OCI-LY7 (cell line): ENCODE results near the gene VWDE. TPM values are rescaled to one million over a fixed set of nuclear protein-coding genes. Genes with fewer than 3 reads are reported as not detected.

Source experiments
- BruUV-seq: library from RNA; stranded (reverse); fragments of 400-500 nt; replicated peaks from 2 replicates; lab custom pipeline; 2021; lab: Mats Ljungman, UMichigan
- CTCF ChIA-PET: fragments of 300-600 bp; sonication (Branson Sonifier 250); formaldehyde crosslinking; loops from one replicate; lab custom pipeline; 2022; ENCODE audit warnings: antibody characterized with exemption; ENCODE audit not compliant: unreplicated experiment; lab: Charles Lee
- POLR2A ChIA-PET: fragments of 300-600 bp; sonication (Branson Sonifier 250); formaldehyde crosslinking; loops from one replicate; lab custom pipeline; 2022; ENCODE audit warnings: antibody characterized with exemption; lab: Charles Lee
- DNase-seq: peaks from one replicate; pipeline ENCODE4 v3.0.0-alpha.2; 2015; ENCODE audit warnings: low spot score
- H2AFZ ChIP-seq: fragments of 200-600 bp; sonication (generic), shearing (Covaris generic); 2 replicates; pipeline ENCODE4 v1.6.1; 2014; ENCODE audit warnings: mild to moderate bottlenecking, antibody characterized with exemption, low read length, moderate library complexity
- H3K27ac ChIP-seq: fragments of 200-600 bp; sonication (generic); 2 replicates; pipeline ENCODE4 v1.5.1; 2014; ENCODE audit warnings: mixed run types, low read depth, mild to moderate bottlenecking, moderate library complexity, low read length, inconsistent platforms; ENCODE audit not compliant: poor library complexity, severe bottlenecking
- H3K36me3 ChIP-seq: fragments of 200-600 bp; sonication (generic); 2 replicates; pipeline ENCODE4 v1.6.1; 2014; ENCODE audit warnings: mild to moderate bottlenecking, antibody characterized with exemption, low read length, moderate library complexity, mixed read lengths; ENCODE audit not compliant: insufficient read depth
- H3K4me1 ChIP-seq: fragments of 200-600 bp; sonication (generic); 2 replicates; pipeline ENCODE4 v1.5.1; 2014; ENCODE audit warnings: mild to moderate bottlenecking, low read length; ENCODE audit not compliant: insufficient read depth, poor library complexity, severe bottlenecking
- H3K4me2 ChIP-seq: fragments of 200-600 bp; sonication (generic); 2 replicates; pipeline ENCODE4 v1.6.1; 2014; ENCODE audit warnings: mild to moderate bottlenecking, low read length
- H3K4me3 ChIP-seq: fragments of 200-600 bp; sonication (generic); 2 replicates; pipeline ENCODE4 v1.5.1; 2014; ENCODE audit warnings: mild to moderate bottlenecking, low read depth, low read length; ENCODE audit not compliant: poor library complexity, severe bottlenecking
- H3K79me2 ChIP-seq: fragments of 200-600 bp; sonication (generic); 2 replicates; pipeline ENCODE4 v1.6.1; 2016; ENCODE audit warnings: low read depth, mild to moderate bottlenecking, low read length, moderate library complexity, mixed read lengths; ENCODE audit not compliant: insufficient read depth
- H3K9me2 ChIP-seq: fragments of 200-600 bp; sonication (generic); 2 replicates; pipeline ENCODE4 v1.6.1; 2016; ENCODE audit warnings: mild to moderate bottlenecking, low read length, mixed read lengths; ENCODE audit not compliant: insufficient read depth
- H3K9me3 ChIP-seq: fragments of 200-600 bp; sonication (generic); 2 replicates; pipeline ENCODE4 v1.6.1; 2014; ENCODE audit warnings: mild to moderate bottlenecking, mixed run types, low read length, mixed read lengths
- H4K20me1 ChIP-seq: fragments of 200-600 bp; sonication (generic); 2 replicates; pipeline ENCODE4 v1.6.1; 2014; ENCODE audit warnings: mild to moderate bottlenecking, antibody characterized with exemption, low read length, moderate library complexity, mixed read lengths; ENCODE audit not compliant: insufficient read depth
- EZH2phosphoT487 ChIP-seq: fragments of 200-600 bp; sonication (generic); IDR thresholded peaks from 2 replicates; pipeline ENCODE4 v1.6.1; 2018; ENCODE audit warnings: low read depth, borderline replicate concordance, mild to moderate bottlenecking, mixed run types, antibody characterized with exemption, low read length, moderate library complexity, mixed read lengths
- intact Hi-C: fragments of 100-400 bp; cut with micrococcal nuclease; formaldehyde crosslinking; loops from one replicate; pipeline ENCODE4 v1.10.0; 2022; ENCODE audit not compliant: unreplicated experiment
- total RNA-seq, 2 experiments: library from RNA; depleted of rRNA in 1 of 2; stranded (reverse); fragments of >200 nt in 1 of 2; shearing (Covaris generic) in 1 of 2; gene quantifications; 2 replicates each; pipeline ENCODE4 v1.2.3, GENCODE V29; 2014 to 2022
- TF ChIP-seq, protein P1 (sequence below): fragments of 200-600 bp; sonication (generic); conservative IDR thresholded peaks from 2 replicates; pipeline ENCODE4 v1.5.1; 2014; ENCODE audit warnings: mild to moderate bottlenecking, antibody characterized with exemption, low read length, moderate library complexity, mixed read lengths

VWDE gene
- total RNA-seq, 2 experiments from 2014 or later: not detected

DNA sequence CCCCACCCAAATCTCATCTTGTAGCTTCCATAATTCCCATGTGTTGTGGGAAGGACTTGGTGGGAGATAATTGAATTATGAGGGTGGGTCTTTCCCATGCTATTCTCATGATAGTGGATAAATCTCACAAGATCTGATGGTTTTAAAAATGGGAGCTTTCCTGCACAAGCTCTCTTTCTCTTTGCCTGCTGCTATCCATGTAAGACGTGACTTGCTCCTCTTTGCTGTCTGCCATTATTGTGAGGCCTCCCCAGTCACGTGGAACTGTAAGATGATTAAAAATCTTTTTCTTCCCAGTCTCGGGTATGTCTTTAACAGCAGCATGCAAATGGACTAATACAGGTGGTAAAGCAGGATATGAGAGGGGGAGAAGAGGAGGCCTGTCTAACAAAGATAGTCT, 104.3 kb downstream of the VWDE start:
- DNase-seq: no peak
- no peak overlapping the region for H3K4me3 ChIP-seq
- no TSS peak for BruUV-seq
- no peak overlapping the region for H3K27ac ChIP-seq
- CTCF ChIA-PET: no interaction called here
- POLR2A ChIA-PET: no interaction called here
- no peaks in the 10 kb centered on the region for H3K36me3 ChIP-seq
- no peaks in the 10 kb centered on the region for H3K9me2 ChIP-seq
- no peak overlapping the region for H3K4me2 ChIP-seq
- no peaks in the 10 kb centered on the region for H4K20me1 ChIP-seq
- no peaks in the 10 kb centered on the region for H3K79me2 ChIP-seq
- intact Hi-C loops: no loop called here
- TF ChIP-seq, protein P1, sequence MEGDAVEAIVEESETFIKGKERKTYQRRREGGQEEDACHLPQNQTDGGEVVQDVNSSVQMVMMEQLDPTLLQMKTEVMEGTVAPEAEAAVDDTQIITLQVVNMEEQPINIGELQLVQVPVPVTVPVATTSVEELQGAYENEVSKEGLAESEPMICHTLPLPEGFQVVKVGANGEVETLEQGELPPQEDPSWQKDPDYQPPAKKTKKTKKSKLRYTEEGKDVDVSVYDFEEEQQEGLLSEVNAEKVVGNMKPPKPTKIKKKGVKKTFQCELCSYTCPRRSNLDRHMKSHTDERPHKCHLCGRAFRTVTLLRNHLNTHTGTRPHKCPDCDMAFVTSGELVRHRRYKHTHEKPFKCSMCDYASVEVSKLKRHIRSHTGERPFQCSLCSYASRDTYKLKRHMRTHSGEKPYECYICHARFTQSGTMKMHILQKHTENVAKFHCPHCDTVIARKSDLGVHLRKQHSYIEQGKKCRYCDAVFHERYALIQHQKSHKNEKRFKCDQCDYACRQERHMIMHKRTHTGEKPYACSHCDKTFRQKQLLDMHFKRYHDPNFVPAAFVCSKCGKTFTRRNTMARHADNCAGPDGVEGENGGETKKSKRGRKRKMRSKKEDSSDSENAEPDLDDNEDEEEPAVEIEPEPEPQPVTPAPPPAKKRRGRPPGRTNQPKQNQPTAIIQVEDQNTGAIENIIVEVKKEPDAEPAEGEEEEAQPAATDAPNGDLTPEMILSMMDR: no peak
- TF ChIP-seq EZH2phosphoT487: no peak
- H3K9me3 ChIP-seq: no peaks in the 10 kb centered on the region
- H2AFZ ChIP-seq: no peak overlapping the region
- no peaks in the 10 kb centered on the region for H3K4me1 ChIP-seq

DNA sequence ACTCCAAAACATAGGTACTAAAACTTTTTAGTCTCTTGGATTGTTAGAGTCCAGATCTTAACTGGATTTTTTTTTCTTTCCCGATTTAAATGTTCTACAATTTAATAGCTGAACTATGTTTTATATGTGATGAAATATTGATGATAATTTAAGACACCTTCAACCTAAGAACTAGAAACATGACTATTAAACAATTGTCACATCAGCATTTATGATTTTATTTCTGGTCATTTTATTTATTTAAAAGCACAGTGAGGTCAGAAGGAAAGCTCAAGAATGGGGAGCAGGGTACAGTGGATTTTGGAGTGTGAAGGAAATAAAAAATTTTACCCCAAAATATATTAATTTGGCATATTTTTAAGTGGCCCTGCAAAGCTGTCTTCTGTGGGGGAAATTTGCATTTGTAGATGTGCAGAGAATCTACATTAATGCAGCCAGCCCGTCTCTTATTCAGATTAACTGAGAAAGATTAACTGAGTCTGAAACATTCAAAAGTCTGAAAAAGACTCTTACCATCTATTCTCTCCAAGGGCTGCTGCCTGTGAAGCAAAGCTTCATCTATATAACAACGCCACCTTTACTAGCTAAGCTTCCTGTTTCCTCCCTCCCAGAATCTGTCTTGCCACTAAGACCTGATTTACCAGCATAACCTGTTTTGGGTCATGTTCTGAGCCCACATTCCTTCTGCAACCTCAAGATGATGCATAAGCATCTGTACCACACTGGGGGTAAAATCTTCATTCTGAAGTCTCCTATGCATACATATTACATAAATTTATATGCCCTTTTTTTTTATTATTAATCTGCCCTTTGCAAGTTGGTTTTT, 106.2 kb downstream of the VWDE start:
- POLR2A ChIA-PET: interaction anchor here (0.5 to 1.3 kb wide), 5 partner anchors 9 to 486 kb away, joined by 3 to 4 read pairs (median 4); no protein-coding TSS in a partner anchor
- Histone ChIP-seq H3K79me2 (no peaks in the 10 kb centered on the region), H2AFZ (no peak overlapping the region), H3K4me2 (no peak overlapping the region), H3K9me2 (no peaks in the 10 kb centered on the region), H3K4me3 (no peak overlapping the region), H3K9me3 (no peaks in the 10 kb centered on the region), H3K36me3 (no peaks in the 10 kb centered on the region), H3K4me1 (no peaks in the 10 kb centered on the region), H4K20me1 (no peaks in the 10 kb centered on the region), H3K27ac (no peak overlapping the region)
- BruUV-seq: no TSS peak
- DNase-seq: no peak
- CTCF ChIA-PET: no interaction called here
- intact Hi-C loops: no loop called here
- TF ChIP-seq, protein P1: no peak
- no peak for TF ChIP-seq EZH2phosphoT487

DNA sequence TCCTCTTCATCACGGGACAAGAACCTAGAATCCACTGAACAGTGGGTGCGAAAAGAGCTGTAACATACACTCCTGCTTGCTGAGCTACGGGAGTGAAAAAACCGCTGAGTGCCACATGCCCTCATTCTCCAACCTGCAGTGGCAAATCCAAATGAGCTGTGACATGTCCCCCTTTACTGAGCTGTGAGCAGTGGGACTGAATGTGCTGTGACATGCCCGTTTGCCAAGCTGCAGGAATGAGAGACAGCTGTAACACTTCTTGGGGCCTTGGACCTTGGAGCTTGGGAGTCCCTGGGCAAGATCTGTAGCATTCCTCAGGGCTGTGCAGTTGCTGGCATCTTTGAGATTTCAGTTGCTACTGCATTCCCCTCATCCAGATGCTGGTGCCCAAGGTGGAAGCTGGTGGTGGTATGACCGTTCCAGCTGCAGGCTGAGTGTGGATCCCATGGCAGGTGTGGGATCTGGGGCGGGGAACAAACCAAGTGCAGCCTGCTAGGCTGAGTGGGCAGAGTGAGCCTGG, 107.6 kb downstream of the VWDE start:
- no peak for TF ChIP-seq EZH2phosphoT487
- TF ChIP-seq, protein P1: no peak
- intact Hi-C loops: no loop called here
- H3K27ac ChIP-seq: no peak overlapping the region
- H3K4me2 ChIP-seq: no peak overlapping the region
- H3K4me3 ChIP-seq: no peak overlapping the region
- ChIA-PET POLR2A (no interaction called here), CTCF (no interaction called here)
- H3K36me3 ChIP-seq: no peaks in the 10 kb centered on the region
- no TSS peak for BruUV-seq
- H2AFZ ChIP-seq: no peak overlapping the region
- H3K79me2 ChIP-seq: no peaks in the 10 kb centered on the region
- H4K20me1 ChIP-seq: no peaks in the 10 kb centered on the region
- no peak for DNase-seq
- H3K4me1 ChIP-seq: no peaks in the 10 kb centered on the region
- H3K9me2 ChIP-seq: no peaks in the 10 kb centered on the region
- no peaks in the 10 kb centered on the region for H3K9me3 ChIP-seq
